AG04449 (cell line): ENCODE data around the gene LRP11.

Experiments
- CTCF ChIA-PET: fragments of 350-600 bp; formaldehyde crosslinking; extraction: SDS; loops from one replicate; lab custom pipeline; 2021; ENCODE audit warnings: antibody characterized with exemption; lab: Yijun Ruan, JAX
- POLR2A ChIA-PET: fragments of 400-600, 350-600 bp; formaldehyde crosslinking; extraction: SDS; loops from one replicate; lab custom pipeline; 2020; ENCODE audit warnings: antibody characterized with exemption, inconsistent platforms; lab: Yijun Ruan, JAX
- DNase-seq: peaks from one replicate; pipeline ENCODE4 v3.0.0-alpha.2; 2010; ENCODE audit warnings: low read depth, low spot score
- H3K4me3 ChIP-seq: 2 replicates; pipeline ENCODE4 v1.5.1; 2011; ENCODE audit warnings: low read depth, mild to moderate bottlenecking, control low read depth, low read length
- CTCF ChIP-seq: IDR thresholded peaks from one replicate; pipeline ENCODE4 v1.5.1; 2011; ENCODE audit warnings: mild to moderate bottlenecking, moderate library complexity, low read length, control low read depth, inconsistent platforms; ENCODE audit not compliant: insufficient read depth; ENCODE audit errors: missing control alignments

Gene LRP11

GRCh38 chr6:149888659-149889058 lies 24.5 kb upstream of the LRP11 start:
- no peak for DNase-seq
- ChIA-PET POLR2A (no interaction called here), CTCF (interaction anchor here (1.0 to 1.2 kb wide), 2 partner anchors 27 to 55 kb away, joined by 3 read pairs; no protein-coding TSS in a partner anchor)
- no peak overlapping the region for H3K4me3 ChIP-seq
- no peak for TF ChIP-seq CTCF

DNA sequence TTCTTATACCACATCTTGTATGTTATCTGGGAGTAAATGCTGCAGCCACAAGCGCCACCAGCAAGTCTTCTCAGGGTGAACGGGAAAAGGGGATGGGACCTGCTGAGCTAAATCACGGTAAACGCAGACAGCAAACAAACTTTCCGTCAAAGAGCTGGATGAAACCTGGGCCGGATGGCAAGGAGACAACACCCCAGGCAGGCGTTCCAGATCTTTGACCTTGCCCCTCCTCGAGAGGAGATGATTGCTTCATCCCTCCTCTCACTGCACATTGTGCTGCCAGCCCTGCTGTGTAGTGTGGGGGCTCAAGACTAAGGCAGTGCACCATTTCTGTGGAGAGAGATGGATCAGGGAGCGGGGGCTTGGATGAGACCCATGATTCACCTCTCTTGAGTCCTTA lies 23.9 kb upstream of the LRP11 start:
- ChIA-PET CTCF (interaction anchor here (1.2 kb wide), 1 partner anchor 54 kb away, joined by 3 read pairs; no protein-coding TSS in a partner anchor), POLR2A (no interaction called here)
- no peak overlapping the region for H3K4me3 ChIP-seq
- TF ChIP-seq CTCF: no peak
- DNase-seq: no peak

DNA sequence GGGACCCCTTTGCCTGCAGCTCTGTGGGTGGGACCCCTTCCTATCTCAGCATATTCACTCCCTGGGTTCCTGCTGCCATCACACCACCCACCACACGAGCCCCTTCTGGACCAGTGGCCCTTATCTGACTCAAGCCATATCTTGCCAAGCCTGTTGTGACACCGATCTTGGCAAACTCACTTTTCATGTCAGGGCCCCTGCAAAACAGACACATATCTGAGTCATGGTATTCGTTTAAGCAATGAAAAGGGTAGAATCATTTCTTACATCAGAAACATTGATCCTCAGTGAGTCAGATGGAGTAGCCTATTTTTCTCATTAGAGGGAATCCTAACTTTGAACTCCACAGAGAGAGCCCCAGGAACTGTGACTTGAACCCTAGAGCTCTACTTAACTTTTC lies 23.2 kb upstream of the LRP11 start:
- DNase-seq: no peak
- no peak for TF ChIP-seq CTCF
- POLR2A ChIA-PET: no interaction called here
- CTCF ChIA-PET: no interaction called here
- no peak overlapping the region for H3K4me3 ChIP-seq

DNA sequence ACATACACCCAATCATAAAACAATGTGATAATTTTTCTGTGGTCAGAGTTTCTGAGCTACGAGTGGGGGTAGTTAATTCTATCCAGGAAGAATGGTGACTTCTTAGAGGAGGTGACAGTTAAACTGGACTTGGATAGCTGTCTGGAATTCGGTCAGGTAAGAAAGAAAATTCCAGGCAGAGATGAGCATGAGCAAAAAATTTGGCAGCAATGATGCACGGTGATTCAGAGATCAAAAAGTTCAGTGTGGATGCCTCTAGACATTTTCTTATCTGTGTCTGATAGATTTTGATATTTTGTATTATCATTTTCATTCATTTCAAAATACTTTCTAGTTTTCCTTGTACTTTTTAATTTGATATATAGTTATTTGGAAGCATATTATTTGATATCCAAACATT lies 21.7 kb upstream of the LRP11 start:
- POLR2A ChIA-PET: no interaction called here

GRCh38 chr6:149884617-149885016 lies 20.5 kb upstream of the LRP11 start:
- POLR2A ChIA-PET: no interaction called here
- H3K4me3 ChIP-seq: no peak overlapping the region
- CTCF ChIA-PET: interaction anchor here (1.0 kb wide), 1 partner anchor 19 kb away, joined by 3 read pairs; no protein-coding TSS in a partner anchor
- no peak for TF ChIP-seq CTCF
- no peak for DNase-seq

More for the DNA sequence above, 21.7 kb upstream of the LRP11 start:
- no peak for DNase-seq
- TF ChIP-seq CTCF: no peak
- H3K4me3 ChIP-seq: no peak overlapping the region
- CTCF ChIA-PET: interaction anchor here (1.1 to 1.3 kb wide), 2 partner anchors 27 to 46 kb away, joined by 3 to 4 read pairs; no protein-coding TSS in a partner anchor

DNA sequence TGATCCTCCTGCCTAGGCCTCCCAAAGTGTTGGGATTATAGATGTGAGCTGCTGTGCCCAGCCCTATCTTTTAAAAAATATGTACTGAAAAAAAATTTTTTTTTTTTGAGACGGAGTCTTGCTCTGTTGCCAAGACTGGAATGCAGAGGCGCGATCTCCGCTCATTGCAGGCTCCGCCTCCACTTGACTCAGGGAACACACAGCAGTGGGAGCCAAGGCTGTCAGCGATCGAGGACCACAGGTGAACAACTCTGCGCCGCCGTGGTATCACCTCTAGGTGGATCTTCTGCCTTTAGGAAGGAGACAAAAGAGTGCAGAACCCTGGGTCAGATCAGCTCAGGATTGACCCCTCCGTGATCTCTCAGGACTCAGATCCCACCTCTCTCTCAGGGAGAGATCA lies 20.1 kb upstream of the LRP11 start:
- POLR2A ChIA-PET: no interaction called here

More for the DNA sequence above, 20.1 kb upstream of the LRP11 start:
- no peak for DNase-seq
- CTCF ChIA-PET: interaction anchor here (1.0 kb wide), 1 partner anchor 19 kb away, joined by 3 read pairs; no protein-coding TSS in a partner anchor
- TF ChIP-seq CTCF: no peak
- H3K4me3 ChIP-seq: no peak overlapping the region
